ENCODE results near the gene CDH13.

The CDH13 gene

DNA sequence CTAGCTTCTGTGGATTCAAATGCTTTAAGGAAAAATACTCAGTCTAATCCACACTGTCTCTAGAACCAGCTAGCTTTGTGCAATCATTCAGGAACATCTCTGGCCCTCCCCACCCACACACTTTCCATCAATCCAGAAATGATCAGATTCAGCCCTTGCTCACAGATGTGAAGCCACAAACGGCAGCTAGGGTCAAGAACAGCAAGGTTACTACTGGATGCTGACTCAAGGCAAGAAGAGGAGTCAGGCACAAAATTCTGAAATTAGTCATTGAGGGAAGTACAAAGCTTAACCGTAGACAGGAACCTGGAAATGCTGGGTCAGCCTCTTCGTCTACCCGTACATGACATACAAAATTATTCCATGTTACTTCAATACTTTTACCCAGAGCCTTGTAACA lies 174.6 kb downstream of the CDH13 start:
- no peak for TF ChIP-seq CTCF (IDR thresholded peaks at IDR 0.05; ENCODE audit: low read depth, low read length)
- H3K4me3 ChIP-seq (ENCODE audit: low read depth, low read length) = no peak overlapping the region
- DNase-seq (ENCODE audit: low read depth, low spot score) = peak; percentile 6
- in situ Hi-C loops (cut with HindIII; ENCODE audit: low sequenced_read_pairs) = no loop called here

DNA sequence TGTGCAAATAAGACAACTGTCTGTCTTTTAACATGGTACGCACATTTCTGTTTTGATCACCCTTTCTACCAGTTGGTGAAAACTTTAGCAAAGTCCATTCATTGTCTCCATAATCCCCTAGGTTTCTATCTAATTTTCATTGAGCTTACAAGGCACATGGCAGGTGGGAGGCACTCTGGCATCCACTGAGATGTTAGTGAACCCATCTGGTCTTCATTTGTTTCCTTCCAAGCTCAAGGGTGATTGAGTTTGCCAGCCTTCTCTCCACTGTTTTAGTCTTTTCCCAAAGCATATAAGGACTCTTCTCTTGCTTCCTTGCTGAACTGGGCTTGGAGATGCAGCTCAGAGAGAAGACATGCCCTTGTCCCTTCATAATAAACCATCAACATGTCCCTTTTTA lies 179.1 kb downstream of the CDH13 start:
- H3K4me3 ChIP-seq (ENCODE audit: low read depth, low read length) = no peak overlapping the region
- in situ Hi-C loops (cut with HindIII; ENCODE audit: low sequenced_read_pairs) = no loop called here
- DNase-seq (ENCODE audit: low read depth, low spot score) = no peak
- no peak for TF ChIP-seq CTCF (IDR thresholded peaks at IDR 0.05; ENCODE audit: low read depth, low read length)

- H3K4me3 ChIP-seq (ENCODE audit: low read depth, low read length) = no peak overlapping the region
- TF ChIP-seq CTCF (IDR thresholded peaks at IDR 0.05; ENCODE audit: low read depth, low read length) = no peak
- no peak for DNase-seq (ENCODE audit: low read depth, low spot score)
- in situ Hi-C loops (cut with HindIII; ENCODE audit: low sequenced_read_pairs) = no loop called here
Observed at GRCh38 chr16:82807311-82807710, 180.5 kb downstream of the CDH13 start.

DNA sequence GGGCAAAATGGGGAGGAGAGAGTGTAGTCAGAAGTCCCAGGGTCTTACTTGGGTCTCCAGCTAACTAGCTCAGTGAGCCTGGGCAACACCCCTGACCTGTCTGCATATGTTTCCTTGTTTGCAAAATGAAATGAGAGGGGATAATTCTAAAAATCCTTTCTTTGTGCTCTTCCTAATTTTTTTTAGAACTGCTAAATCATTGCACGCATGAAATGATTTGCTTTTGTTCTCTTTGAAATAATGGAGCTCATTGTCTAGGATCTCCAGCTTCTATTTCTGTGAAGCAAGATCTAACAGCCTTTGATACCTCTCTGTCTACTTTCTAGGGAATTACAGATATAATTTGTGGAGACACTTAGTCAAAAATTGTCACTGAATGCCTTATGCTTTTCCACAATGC lies 181.3 kb downstream of the CDH13 start:
- in situ Hi-C loops (cut with HindIII; ENCODE audit: low sequenced_read_pairs) = no loop called here
- no peak overlapping the region for H3K4me3 ChIP-seq (ENCODE audit: low read depth, low read length)
- TF ChIP-seq CTCF (IDR thresholded peaks at IDR 0.05; ENCODE audit: low read depth, low read length) = no peak
- no peak for DNase-seq (ENCODE audit: low read depth, low spot score)

GRCh38 chr16:82810077-82810476 lies 183.3 kb downstream of the CDH13 start:
- no peak for DNase-seq (ENCODE audit: low read depth, low spot score)
- no peak overlapping the region for H3K4me3 ChIP-seq (ENCODE audit: low read depth, low read length)
- in situ Hi-C loops (cut with HindIII; ENCODE audit: low sequenced_read_pairs) = no loop called here
- TF ChIP-seq CTCF (IDR thresholded peaks at IDR 0.05; ENCODE audit: low read depth, low read length) = no peak

- H3K4me3 ChIP-seq (ENCODE audit: low read depth, low read length) = no peak overlapping the region
- no peak for TF ChIP-seq CTCF (IDR thresholded peaks at IDR 0.05; ENCODE audit: low read depth, low read length)
- DNase-seq (ENCODE audit: low read depth, low spot score) = no peak
- in situ Hi-C loops (cut with HindIII; ENCODE audit: low sequenced_read_pairs) = no loop called here
Observed at GRCh38 chr16:82814059-82814458, 187.3 kb downstream of the CDH13 start.

DNA sequence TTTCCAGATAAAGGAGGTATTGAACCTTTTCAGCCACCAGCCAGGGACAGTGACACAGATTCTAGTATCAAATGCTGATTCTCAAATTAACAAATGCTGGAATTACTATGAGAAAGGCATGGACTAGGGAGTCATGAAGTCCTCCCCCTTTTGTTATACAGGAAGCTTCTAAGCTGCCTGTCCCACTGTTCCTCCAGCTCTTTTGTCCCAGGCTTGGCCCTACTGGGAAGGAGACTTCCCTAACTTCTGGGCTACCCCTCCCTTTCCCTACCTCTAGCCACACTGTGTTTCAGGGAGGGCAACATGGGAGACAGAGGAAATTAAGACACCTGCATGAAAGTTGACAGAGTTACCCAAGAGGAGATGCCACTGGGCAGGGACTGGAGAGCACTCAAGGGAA lies 192.5 kb downstream of the CDH13 start:
- DNase-seq (ENCODE audit: low read depth, low spot score) = no peak
- in situ Hi-C loops (cut with HindIII; ENCODE audit: low sequenced_read_pairs) = no loop called here
- no peak for TF ChIP-seq CTCF (IDR thresholded peaks at IDR 0.05; ENCODE audit: low read depth, low read length)
- H3K4me3 ChIP-seq (ENCODE audit: low read depth, low read length) = no peak overlapping the region

Measured in astrocyte of the spinal cord (primary cell).